ENCODE data around the gene HDHD5.
"Not testable (repeated sequence)": the region's sequence is repeated elsewhere in the genome, so short reads cannot be mapped to it uniquely, and the experiment has no call there.

The HDHD5 gene

GRCh38 chr22:17152340-17152739 lies 6.7 kb downstream of the HDHD5 start:
- no peak overlapping the region for H3K9ac ChIP-seq (ENCODE audit: low read depth, low read length)
- H3K27me3 ChIP-seq (ENCODE audit: control insufficient read depth, insufficient read depth, low read length), result no peaks in the 10 kb centered on the region
- no peaks in the 10 kb centered on the region for H3K4me1 ChIP-seq (ENCODE audit: control insufficient read depth, insufficient read depth, low read length)
- H3K4me3 ChIP-seq (ENCODE audit: low read depth, low read length), result no peak overlapping the region
- no peaks in the 10 kb centered on the region for H3K9me3 ChIP-seq (ENCODE audit: control insufficient read depth, insufficient read depth, low read length)
- H3K36me3 ChIP-seq (ENCODE audit: control insufficient read depth, insufficient read depth, low read length), result no peaks in the 10 kb centered on the region

GRCh38 chr22:17149076-17149815 lies 9.8 kb downstream of the HDHD5 start:
- H3K27me3 ChIP-seq (ENCODE audit: control insufficient read depth, insufficient read depth, low read length), result no peaks in the 10 kb centered on the region
- no peak overlapping the region for H3K9ac ChIP-seq (ENCODE audit: low read depth, low read length)
- peaks cover 6% of the 10 kb centered on the region for H3K36me3 ChIP-seq (ENCODE audit: control insufficient read depth, insufficient read depth, low read length)
- no peaks in the 10 kb centered on the region for H3K9me3 ChIP-seq (ENCODE audit: control insufficient read depth, insufficient read depth, low read length)
- no peaks in the 10 kb centered on the region for H3K4me1 ChIP-seq (ENCODE audit: control insufficient read depth, insufficient read depth, low read length)
- no peak overlapping the region for H3K4me3 ChIP-seq (ENCODE audit: low read depth, low read length)

- not testable (repeated sequence) for H3K27me3 ChIP-seq (ENCODE audit: control insufficient read depth, insufficient read depth, low read length); H3K4me3 ChIP-seq (ENCODE audit: low read depth, low read length); H3K9me3 ChIP-seq (ENCODE audit: control insufficient read depth, insufficient read depth, low read length); H3K9ac ChIP-seq (ENCODE audit: low read depth, low read length); H3K4me1 ChIP-seq (ENCODE audit: control insufficient read depth, insufficient read depth, low read length)
- H3K36me3 ChIP-seq (ENCODE audit: control insufficient read depth, insufficient read depth, low read length), result peaks cover 15% of the 10 kb centered on the region
Measured at GRCh38 chr22:17147458-17147857, 11.6 kb downstream of the HDHD5 start.

- no peaks in the 10 kb centered on the region for H3K27me3 ChIP-seq (ENCODE audit: control insufficient read depth, insufficient read depth, low read length)
- no peaks in the 10 kb centered on the region for H3K9me3 ChIP-seq (ENCODE audit: control insufficient read depth, insufficient read depth, low read length)
- H3K4me3 ChIP-seq (ENCODE audit: low read depth, low read length), result no peak overlapping the region
- H3K4me1 ChIP-seq (ENCODE audit: control insufficient read depth, insufficient read depth, low read length), result no peaks in the 10 kb centered on the region
- peaks cover 23% of the 10 kb centered on the region for H3K36me3 ChIP-seq (ENCODE audit: control insufficient read depth, insufficient read depth, low read length)
- no peak overlapping the region for H3K9ac ChIP-seq (ENCODE audit: low read depth, low read length)
Measured at GRCh38 chr22:17145021-17145680, 13.9 kb downstream of the HDHD5 start.

DNA sequence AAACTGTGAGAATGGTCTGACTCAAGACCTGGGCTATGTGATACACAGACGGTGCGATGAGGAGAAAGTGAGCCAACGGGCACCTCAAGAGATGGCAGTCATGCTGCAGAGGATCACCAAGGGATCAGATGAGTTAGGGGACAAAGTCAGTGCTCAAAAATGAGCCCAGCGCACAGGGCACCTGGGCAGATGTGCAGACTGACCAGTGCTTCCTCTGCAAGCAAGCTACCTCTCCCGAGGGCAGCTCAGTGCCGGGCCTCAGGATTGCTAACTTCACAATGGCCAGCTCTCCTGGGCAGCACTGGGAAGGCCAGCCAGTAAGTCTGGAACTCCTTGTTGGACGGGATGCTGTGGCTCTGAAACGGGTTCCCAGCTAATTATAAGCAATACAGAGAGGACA lies 15.3 kb downstream of the HDHD5 start:
- no peaks in the 10 kb centered on the region for H3K27me3 ChIP-seq (ENCODE audit: control insufficient read depth, insufficient read depth, low read length)
- H3K36me3 ChIP-seq (ENCODE audit: control insufficient read depth, insufficient read depth, low read length), result peaks cover 25% of the 10 kb centered on the region
- no peak overlapping the region for H3K9ac ChIP-seq (ENCODE audit: low read depth, low read length)
- H3K4me3 ChIP-seq (ENCODE audit: low read depth, low read length), result no peak overlapping the region
- H3K9me3 ChIP-seq (ENCODE audit: control insufficient read depth, insufficient read depth, low read length), result no peaks in the 10 kb centered on the region
- no peaks in the 10 kb centered on the region for H3K4me1 ChIP-seq (ENCODE audit: control insufficient read depth, insufficient read depth, low read length)

GRCh38 chr22:17143101-17143500 lies 16.0 kb downstream of the HDHD5 start:
- Histone ChIP-seq H3K9ac (ENCODE audit: low read depth, low read length) (no peak overlapping the region), H3K4me3 (ENCODE audit: low read depth, low read length) (no peak overlapping the region), H3K36me3 (ENCODE audit: control insufficient read depth, insufficient read depth, low read length) (peaks cover 32% of the 10 kb centered on the region), H3K27me3 (ENCODE audit: control insufficient read depth, insufficient read depth, low read length) (no peaks in the 10 kb centered on the region), H3K9me3 (ENCODE audit: control insufficient read depth, insufficient read depth, low read length) (no peaks in the 10 kb centered on the region), H3K4me1 (ENCODE audit: control insufficient read depth, insufficient read depth, low read length) (no peaks in the 10 kb centered on the region)

GRCh38 chr22:17140826-17141766 lies 18.0 kb downstream of the HDHD5 start:
- Histone ChIP-seq H3K27me3 (ENCODE audit: control insufficient read depth, insufficient read depth, low read length) (no peaks in the 10 kb centered on the region), H3K4me1 (ENCODE audit: control insufficient read depth, insufficient read depth, low read length) (no peaks in the 10 kb centered on the region), H3K4me3 (ENCODE audit: low read depth, low read length) (no peak overlapping the region), H3K9ac (ENCODE audit: low read depth, low read length) (no peak overlapping the region), H3K9me3 (ENCODE audit: control insufficient read depth, insufficient read depth, low read length) (no peaks in the 10 kb centered on the region), H3K36me3 (ENCODE audit: control insufficient read depth, insufficient read depth, low read length) (peaks cover 46% of the 10 kb centered on the region)

- Histone ChIP-seq H3K4me1 (ENCODE audit: control insufficient read depth, insufficient read depth, low read length) (no peaks in the 10 kb centered on the region), H3K36me3 (ENCODE audit: control insufficient read depth, insufficient read depth, low read length) (peaks cover 43% of the 10 kb centered on the region), H3K9ac (ENCODE audit: low read depth, low read length) (no peak overlapping the region), H3K27me3 (ENCODE audit: control insufficient read depth, insufficient read depth, low read length) (no peaks in the 10 kb centered on the region), H3K9me3 (ENCODE audit: control insufficient read depth, insufficient read depth, low read length) (no peaks in the 10 kb centered on the region), H3K4me3 (ENCODE audit: low read depth, low read length) (no peak overlapping the region)
Measured at GRCh38 chr22:17140022-17140421, 19.1 kb downstream of the HDHD5 start.

DNA sequence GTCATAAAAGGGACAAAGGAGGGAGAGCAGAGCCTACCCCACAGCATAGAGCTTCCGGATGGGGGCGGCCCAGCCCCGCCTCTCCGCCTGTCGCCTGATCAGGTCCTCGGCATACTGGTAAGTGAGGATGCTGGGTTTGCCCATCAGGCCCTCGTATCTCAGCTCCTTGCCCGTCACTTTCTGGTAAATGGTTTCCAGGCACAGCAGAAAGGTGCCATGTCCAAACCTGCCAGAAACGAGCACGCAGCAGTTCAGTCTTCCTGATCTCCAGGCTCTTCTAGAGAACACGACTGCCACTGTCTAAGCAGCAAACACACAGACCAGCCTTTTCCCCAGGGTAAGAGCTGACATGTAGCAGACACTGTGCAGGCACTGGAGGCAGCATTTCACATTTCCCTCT lies 20.6 kb downstream of the HDHD5 start:
- H3K9me3 ChIP-seq (ENCODE audit: control insufficient read depth, insufficient read depth, low read length), result no peaks in the 10 kb centered on the region
- no peak overlapping the region for H3K9ac ChIP-seq (ENCODE audit: low read depth, low read length)
- H3K36me3 ChIP-seq (ENCODE audit: control insufficient read depth, insufficient read depth, low read length), result peaks cover 37% of the 10 kb centered on the region
- no peaks in the 10 kb centered on the region for H3K27me3 ChIP-seq (ENCODE audit: control insufficient read depth, insufficient read depth, low read length)
- H3K4me1 ChIP-seq (ENCODE audit: control insufficient read depth, insufficient read depth, low read length), result no peaks in the 10 kb centered on the region
- H3K4me3 ChIP-seq (ENCODE audit: low read depth, low read length), result no peak overlapping the region

DNA sequence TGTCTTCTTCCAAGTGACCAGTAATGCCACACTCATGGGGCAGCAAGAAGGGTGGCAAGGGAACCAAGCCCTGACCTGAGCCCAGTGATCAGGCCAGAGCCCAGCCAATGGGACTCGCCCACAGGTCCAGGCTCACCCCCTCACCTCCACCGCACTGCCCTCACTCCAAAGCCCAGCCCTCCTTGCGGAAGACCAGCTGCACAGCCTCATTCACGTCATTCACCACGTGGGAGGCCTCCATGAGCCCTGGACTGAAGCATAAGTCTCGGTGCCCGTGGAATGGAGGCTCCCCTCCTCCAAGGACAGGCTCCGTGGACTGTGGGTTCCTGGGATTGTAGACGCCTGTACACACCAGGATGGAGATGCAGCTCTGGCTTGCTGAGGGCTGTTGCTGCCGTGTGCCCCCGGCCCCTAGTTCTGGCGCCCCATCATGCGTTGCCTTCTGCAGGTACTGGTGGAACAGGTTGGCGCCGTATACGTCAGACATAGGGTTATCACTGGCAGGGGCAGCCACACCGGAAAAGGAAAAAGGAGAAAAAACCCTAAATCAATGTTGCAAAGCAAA lies 21.1 kb downstream of the HDHD5 start:
- no peaks in the 10 kb centered on the region for H3K9me3 ChIP-seq (ENCODE audit: control insufficient read depth, insufficient read depth, low read length)
- no peak overlapping the region for H3K9ac ChIP-seq (ENCODE audit: low read depth, low read length)
- no peaks in the 10 kb centered on the region for H3K4me1 ChIP-seq (ENCODE audit: control insufficient read depth, insufficient read depth, low read length)
- H3K27me3 ChIP-seq (ENCODE audit: control insufficient read depth, insufficient read depth, low read length), result no peaks in the 10 kb centered on the region
- peaks cover 31% of the 10 kb centered on the region for H3K36me3 ChIP-seq (ENCODE audit: control insufficient read depth, insufficient read depth, low read length)
- H3K4me3 ChIP-seq (ENCODE audit: low read depth, low read length), result no peak overlapping the region

GRCh38 chr22:17137170-17137569 lies 21.9 kb downstream of the HDHD5 start:
- H3K9ac ChIP-seq (ENCODE audit: low read depth, low read length), result no peak overlapping the region
- H3K4me1 ChIP-seq (ENCODE audit: control insufficient read depth, insufficient read depth, low read length), result no peaks in the 10 kb centered on the region
- peaks cover 31% of the 10 kb centered on the region for H3K36me3 ChIP-seq (ENCODE audit: control insufficient read depth, insufficient read depth, low read length)
- no peaks in the 10 kb centered on the region for H3K27me3 ChIP-seq (ENCODE audit: control insufficient read depth, insufficient read depth, low read length)
- H3K9me3 ChIP-seq (ENCODE audit: control insufficient read depth, insufficient read depth, low read length), result no peaks in the 10 kb centered on the region
- H3K4me3 ChIP-seq (ENCODE audit: low read depth, low read length), result no peak overlapping the region

Data from iPS-15b (cell line).